GM10248 (cell line): Measurements from ENCODE around the gene ACOXL.

Experiments
- CTCF ChIA-PET: fragments of 300-600 bp; sonication (Branson Sonifier 250); formaldehyde crosslinking; extraction: SDS; loops from one replicate; lab custom pipeline; 2021; ENCODE audit warnings: antibody characterized with exemption; lab: Yijun Ruan, JAX
- POLR2A ChIA-PET: fragments of 350-650 bp; sonication (Branson Sonifier 250); formaldehyde crosslinking; extraction: SDS; loops from one replicate; lab custom pipeline; 2020; ENCODE audit warnings: antibody characterized with exemption; lab: Yijun Ruan, JAX
- DNase-seq: peaks from one replicate; pipeline ENCODE4 v3.0.0; 2012; ENCODE audit errors: extremely low spot score
- TF ChIP-seq, protein P1 (sequence below): IDR thresholded peaks from 2 replicates; pipeline ENCODE4 v1.5.1; 2012; ENCODE audit warnings: mild to moderate bottlenecking, low read depth; ENCODE audit errors: extremely low read depth, missing control alignments, control extremely low read depth

The ACOXL gene

DNA sequence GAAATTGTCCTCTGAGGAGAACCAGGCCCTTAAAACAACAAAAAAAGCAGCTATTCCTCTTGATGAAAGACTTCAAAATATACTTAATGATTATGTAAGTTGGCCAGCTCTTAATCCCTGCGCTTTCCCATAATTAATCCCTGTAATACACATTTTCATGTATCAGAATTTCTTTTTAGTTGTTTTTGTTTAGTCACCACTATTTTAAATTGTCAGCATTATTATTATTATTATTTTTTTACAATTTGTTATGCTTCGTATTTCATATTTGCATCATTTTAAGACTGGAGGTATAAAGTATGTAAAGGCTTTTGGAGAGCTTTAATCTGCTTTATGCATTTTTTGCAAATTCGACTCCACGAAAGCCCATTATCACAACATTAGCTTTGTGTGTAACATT lies 152.9 kb downstream of the ACOXL start:
- POLR2A ChIA-PET = no interaction called here
- DNase-seq = no peak
- TF ChIP-seq, protein P1, sequence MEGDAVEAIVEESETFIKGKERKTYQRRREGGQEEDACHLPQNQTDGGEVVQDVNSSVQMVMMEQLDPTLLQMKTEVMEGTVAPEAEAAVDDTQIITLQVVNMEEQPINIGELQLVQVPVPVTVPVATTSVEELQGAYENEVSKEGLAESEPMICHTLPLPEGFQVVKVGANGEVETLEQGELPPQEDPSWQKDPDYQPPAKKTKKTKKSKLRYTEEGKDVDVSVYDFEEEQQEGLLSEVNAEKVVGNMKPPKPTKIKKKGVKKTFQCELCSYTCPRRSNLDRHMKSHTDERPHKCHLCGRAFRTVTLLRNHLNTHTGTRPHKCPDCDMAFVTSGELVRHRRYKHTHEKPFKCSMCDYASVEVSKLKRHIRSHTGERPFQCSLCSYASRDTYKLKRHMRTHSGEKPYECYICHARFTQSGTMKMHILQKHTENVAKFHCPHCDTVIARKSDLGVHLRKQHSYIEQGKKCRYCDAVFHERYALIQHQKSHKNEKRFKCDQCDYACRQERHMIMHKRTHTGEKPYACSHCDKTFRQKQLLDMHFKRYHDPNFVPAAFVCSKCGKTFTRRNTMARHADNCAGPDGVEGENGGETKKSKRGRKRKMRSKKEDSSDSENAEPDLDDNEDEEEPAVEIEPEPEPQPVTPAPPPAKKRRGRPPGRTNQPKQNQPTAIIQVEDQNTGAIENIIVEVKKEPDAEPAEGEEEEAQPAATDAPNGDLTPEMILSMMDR = no peak
- CTCF ChIA-PET = interaction anchor here (1.1 kb wide), 1 partner anchor 9 kb away, joined by 5 read pairs; no protein-coding TSS in a partner anchor

DNA sequence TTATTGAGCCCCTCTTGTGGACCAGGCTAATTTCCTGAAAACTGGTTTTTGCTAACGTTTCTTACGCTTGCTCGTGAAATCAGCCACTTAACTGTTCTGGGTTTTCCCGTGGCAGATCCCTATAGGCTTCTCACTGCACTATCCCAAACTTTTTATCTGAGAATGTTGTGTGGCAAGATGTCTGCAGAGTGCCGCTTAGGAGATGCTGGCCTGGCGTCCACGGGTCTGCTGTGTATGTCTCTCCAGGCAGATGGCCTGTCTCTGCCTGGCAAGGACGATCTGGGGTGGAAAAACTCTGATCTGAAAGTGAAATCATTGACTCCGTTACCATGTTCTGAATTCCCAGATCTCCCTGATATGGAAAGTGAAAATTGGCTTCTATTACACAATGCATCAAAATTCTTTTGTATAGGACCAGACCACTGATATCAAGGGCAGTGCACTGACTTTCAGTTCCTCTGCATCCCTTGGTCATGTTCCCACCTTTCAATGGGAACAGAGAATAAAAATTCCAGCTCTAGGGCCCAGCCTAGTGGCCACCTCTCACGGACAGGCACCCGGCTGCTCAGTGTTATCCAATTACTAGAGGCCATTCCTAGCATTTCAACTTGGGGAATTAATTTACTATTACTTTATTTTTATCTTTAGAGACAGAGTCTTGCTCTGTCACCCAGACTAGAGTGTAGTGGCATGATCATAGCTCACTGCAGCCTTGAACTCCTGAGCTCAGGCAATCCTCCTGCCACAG lies 154.6 kb downstream of the ACOXL start:
- POLR2A ChIA-PET = interaction anchor here (0.7 kb wide), 1 partner anchor 15 kb away, joined by 3 read pairs; no protein-coding TSS in a partner anchor
- CTCF ChIA-PET = interaction anchor here (1.1 kb wide), 1 partner anchor 10 kb away, joined by 3 read pairs; no protein-coding TSS in a partner anchor
- DNase-seq = no peak
- TF ChIP-seq, protein P1 = no peak

DNA sequence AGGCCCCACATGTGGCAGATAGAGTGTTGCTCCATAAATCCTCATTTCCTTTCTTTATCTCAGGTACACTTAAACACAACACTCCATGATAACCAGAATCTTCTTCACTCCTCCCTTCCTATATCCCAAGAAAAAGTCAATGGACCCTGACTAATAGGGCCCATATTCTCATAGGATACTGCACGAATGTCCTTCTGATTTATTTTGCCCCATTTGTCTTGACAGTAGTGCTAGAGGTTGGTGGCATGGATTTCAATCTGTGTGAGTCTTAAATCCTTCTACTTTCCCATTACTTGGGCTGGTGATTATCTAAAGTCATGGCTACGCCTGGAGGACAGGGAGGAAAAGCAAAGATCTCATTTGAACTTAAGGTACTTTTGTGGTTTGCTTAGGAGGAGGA lies 156.0 kb downstream of the ACOXL start:
- POLR2A ChIA-PET = no interaction called here
- TF ChIP-seq, protein P1 = no peak
- DNase-seq = no peak
- CTCF ChIA-PET = no interaction called here

DNA sequence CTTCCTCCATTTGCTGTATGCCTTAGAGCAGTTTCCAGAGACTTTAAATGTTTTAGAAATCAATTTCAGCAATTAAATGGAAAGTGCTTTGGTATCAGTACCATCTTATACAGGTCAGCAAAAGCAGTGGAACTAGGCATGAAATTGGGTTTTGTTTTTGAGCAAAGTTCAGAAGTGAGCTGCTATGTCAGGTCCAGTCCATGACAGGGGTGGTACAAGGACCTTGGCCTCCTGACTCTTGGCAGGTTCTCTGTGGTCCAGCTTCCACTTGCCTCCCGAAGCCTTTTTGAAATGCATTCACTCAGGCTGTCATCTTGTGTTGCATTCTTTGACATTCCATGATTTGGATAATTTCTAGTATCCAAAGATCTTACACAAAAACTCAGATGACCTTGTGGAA lies 159.3 kb downstream of the ACOXL start:
- ChIA-PET CTCF (interaction anchor here (1.2 to 1.5 kb wide), 2 partner anchors 13 to 33 kb away, joined by 4 read pairs; no protein-coding TSS in a partner anchor), POLR2A (no interaction called here)
- TF ChIP-seq, protein P1 = no peak
- no peak for DNase-seq

DNA sequence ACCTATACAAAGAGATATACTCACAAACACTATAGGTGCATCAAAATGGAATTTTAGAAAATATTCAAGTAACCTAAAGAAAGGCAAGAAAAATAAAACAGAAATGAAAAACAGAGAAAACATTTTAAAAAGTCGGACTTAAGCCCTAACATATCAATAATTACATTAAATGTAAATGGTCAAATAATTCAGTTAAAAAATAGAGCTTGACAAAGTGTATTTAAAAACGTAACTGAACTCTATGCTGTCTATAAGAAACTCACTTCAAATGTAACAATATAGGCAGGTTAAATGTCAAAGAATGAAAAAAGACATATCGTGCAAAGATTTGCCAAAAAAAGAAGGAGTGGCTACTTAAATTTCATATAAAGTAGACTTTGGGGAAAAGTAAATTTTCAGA lies 163.9 kb downstream of the ACOXL start:
- POLR2A ChIA-PET = no interaction called here
- TF ChIP-seq, protein P1 = no peak
- CTCF ChIA-PET = no interaction called here
- DNase-seq = no peak

DNA sequence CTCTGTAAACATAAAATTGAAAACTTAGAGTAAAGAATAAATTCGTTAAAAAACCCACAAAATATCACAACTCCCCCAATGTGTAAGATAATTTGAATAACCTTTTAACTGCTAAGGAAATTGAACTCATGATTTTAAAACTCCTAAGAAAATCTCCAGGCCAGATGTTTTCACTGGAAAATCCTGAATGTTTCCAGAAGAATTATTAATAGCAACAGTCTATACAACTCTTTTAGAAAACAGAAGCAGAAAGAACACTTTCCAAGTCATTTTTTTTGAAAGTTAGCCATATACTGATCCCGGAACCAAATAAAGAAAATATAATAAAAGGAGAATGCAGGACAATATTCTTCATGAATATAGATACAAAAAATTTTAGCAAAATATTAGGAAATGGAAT lies 165.6 kb downstream of the ACOXL start:
- TF ChIP-seq, protein P1 = no peak
- ChIA-PET POLR2A (no interaction called here), CTCF (no interaction called here)
- DNase-seq = no peak

DNA sequence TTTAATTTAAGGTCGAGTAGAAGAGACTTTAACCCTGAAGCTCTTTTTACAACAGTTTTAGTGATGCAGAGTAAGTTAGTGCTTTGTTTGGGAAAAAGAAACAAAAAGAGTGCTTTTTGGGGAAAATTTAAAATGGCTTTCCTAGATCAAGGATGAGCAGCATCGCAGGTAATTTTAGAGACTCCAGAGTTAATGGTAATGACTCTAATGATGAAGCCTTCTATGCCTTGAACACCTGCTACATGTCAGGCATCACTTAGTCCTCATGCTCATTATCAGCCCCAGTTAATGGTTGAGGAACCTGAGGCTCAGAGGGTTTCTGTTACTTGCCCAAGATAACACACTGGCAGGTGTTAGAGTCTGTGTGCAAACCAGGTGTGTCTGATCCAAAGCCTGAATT lies 167.8 kb downstream of the ACOXL start:
- CTCF ChIA-PET = no interaction called here
- DNase-seq = no peak
- POLR2A ChIA-PET = no interaction called here
- TF ChIP-seq, protein P1 = no peak
